Gastrocnemius medialis (tissue), 4 donors: ENCODE data around the gene PLK3. TPM values are rescaled to one million over a fixed set of nuclear protein-coding genes. Genes with fewer than 3 reads are reported as not detected.

ENCODE experiments used
- ATAC-seq, 2 donors: fragments of 150-250 bp; one replicate each; pipeline ENCODE4 v1.9.1; 2016
- DNase-seq, 2 donors: peaks; one replicate each; pipeline ENCODE4 v3.0.0-alpha.2; 2019
- H3K27ac ChIP-seq, 4 donors: fragments of 200-600 bp; sonication (generic); 1 replicate in 1 of 4; 2 replicates in 3 of 4; pipeline ENCODE4 v1.5.1; 2016 to 2018; ENCODE audit warnings: mild to moderate bottlenecking in 2 of 4, moderate library complexity in 1 of 4
- H3K27me3 ChIP-seq, 3 donors: fragments of 200-600 bp; sonication (generic) in 2 of 3; 1 replicate in 1 of 3; 2 replicates in 2 of 3; pipeline versions ENCODE4 v1.5.1 to v1.6.0; 2016 to 2019; ENCODE audit warnings: mild to moderate bottlenecking in 1 of 3, moderate library complexity in 1 of 3
- H3K36me3 ChIP-seq, 2 donors: fragments of 200-600 bp; sonication (generic) in 1 of 2; one replicate each; pipeline ENCODE4 v1.5.1; 2017 to 2018
- H3K4me1 ChIP-seq, 2 donors: fragments of 200-600 bp; sonication (generic) in 1 of 2; one replicate each; pipeline ENCODE4 v1.5.1; 2016 to 2017; ENCODE audit warnings: mild to moderate bottlenecking in 2 of 2
- H3K4me3 ChIP-seq, 4 donors: fragments of 200-600 bp; sonication (generic) in 3 of 4; 1 replicate in 1 of 4; 2 replicates in 3 of 4; pipeline ENCODE4 v1.5.1; 2016 to 2019; ENCODE audit warnings: mild to moderate bottlenecking in 2 of 4
- H3K9me3 ChIP-seq, 3 donors: fragments of 200-600 bp; sonication (generic) in 2 of 3; 1 replicate in 1 of 3; 2 replicates in 2 of 3; pipeline ENCODE4 v1.5.1; 2016 to 2019
- POLR2A ChIP-seq, 2 donors: fragments of 450-650 bp; IDR thresholded peaks; one replicate each; pipeline ENCODE4 v1.6.1; 2017; ENCODE audit warnings: antibody characterized with exemption in 2 of 2, mild to moderate bottlenecking in 2 of 2, moderate library complexity in 2 of 2
- in situ Hi-C, 4 donors: fragments of 200-750 bp; cut with MboI; loops; one replicate each; pipeline versions ENCODE4 v1.15.0 to v1.8.0; 2017; ENCODE audit warnings: low sequenced_read_pairs in 4 of 4
- intact Hi-C: fragments of 100-400 bp; cut with DNase I; formaldehyde crosslinking; loops from one replicate; pipeline ENCODE4 v1.15.1; 2023; ENCODE audit warnings: low total_unique reads
- total RNA-seq, 4 donors: library from RNA; depleted of rRNA; stranded (reverse); fragments of >200 nt; gene quantifications; one replicate each; pipeline versions ENCODE4 v1.1.0 to v1.2.3, GENCODE V29; 2016
- TF ChIP-seq, protein P1 (sequence below), 5 experiments: fragments of 450-650 bp in 3 of 5; fragments of 200-600 bp in 2 of 5; sonication (generic) in 2 of 5; IDR thresholded peaks in 4 of 5; conservative IDR thresholded peaks in 1 of 5; 1 replicate in 4 of 5; 2 replicates in 1 of 5; pipeline ENCODE4 v1.5.1; 2016 to 2019; ENCODE audit warnings: antibody characterized with exemption in 5 of 5, mild to moderate bottlenecking in 3 of 5, moderate library complexity in 3 of 5

PLK3 gene
- total RNA-seq, 4 donors from 2014 or later, result 1.6 to 4.3 (median 3.6) TPM

DNA sequence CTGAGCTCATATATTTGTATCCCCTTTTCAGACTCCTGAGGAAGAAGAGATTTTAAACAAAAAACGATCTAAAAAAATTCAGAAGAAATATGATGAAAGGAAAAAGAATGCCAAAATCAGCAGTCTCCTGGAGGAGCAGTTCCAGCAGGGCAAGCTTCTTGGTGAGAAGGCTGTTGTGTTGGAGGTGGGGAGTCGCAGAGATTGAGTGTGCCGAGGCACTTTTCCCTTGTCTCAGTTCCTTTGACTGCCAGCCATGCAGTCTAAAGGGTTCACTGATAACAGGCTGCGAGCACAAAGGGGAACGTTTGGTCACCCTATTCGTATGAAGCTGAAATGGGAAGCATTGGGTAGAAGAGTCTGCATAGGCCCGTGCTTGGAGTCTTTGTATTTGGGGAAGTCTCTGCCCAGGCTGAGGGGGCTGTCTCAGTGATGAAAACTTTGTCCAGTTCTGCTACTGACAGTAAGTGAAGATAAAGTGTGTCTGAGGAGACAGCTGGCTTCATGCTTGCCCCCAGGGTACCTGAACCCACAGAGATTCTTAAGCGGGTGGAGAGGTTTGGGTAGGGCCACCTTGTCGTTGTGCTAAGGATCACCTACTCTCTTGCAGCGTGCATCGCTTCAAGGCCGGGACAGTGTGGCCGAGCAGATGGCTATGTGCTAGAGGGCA lies 22.1 kb upstream of the PLK3 start:
- H3K27me3 ChIP-seq, result no peaks in the 10 kb centered on the region
- H3K9me3 ChIP-seq, result no peaks in the 10 kb centered on the region
- no peak for TF ChIP-seq POLR2A (IDR thresholded peaks at IDR 0.05)
- TF ChIP-seq, protein P1, sequence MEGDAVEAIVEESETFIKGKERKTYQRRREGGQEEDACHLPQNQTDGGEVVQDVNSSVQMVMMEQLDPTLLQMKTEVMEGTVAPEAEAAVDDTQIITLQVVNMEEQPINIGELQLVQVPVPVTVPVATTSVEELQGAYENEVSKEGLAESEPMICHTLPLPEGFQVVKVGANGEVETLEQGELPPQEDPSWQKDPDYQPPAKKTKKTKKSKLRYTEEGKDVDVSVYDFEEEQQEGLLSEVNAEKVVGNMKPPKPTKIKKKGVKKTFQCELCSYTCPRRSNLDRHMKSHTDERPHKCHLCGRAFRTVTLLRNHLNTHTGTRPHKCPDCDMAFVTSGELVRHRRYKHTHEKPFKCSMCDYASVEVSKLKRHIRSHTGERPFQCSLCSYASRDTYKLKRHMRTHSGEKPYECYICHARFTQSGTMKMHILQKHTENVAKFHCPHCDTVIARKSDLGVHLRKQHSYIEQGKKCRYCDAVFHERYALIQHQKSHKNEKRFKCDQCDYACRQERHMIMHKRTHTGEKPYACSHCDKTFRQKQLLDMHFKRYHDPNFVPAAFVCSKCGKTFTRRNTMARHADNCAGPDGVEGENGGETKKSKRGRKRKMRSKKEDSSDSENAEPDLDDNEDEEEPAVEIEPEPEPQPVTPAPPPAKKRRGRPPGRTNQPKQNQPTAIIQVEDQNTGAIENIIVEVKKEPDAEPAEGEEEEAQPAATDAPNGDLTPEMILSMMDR (IDR thresholded peaks at IDR 0.05 in 4 of 5, conservative IDR thresholded peaks at IDR 0.05 in 1 of 5), result no peak
- peaks cover 9 to 12% of the 10 kb centered on the region in 2 donors for H3K4me1 ChIP-seq
- intact Hi-C loops (loop anchor here (5.0 kb wide), 2 partner anchors 524 to 826 kb away; no protein-coding TSS in a partner anchor), in situ Hi-C loops (loop anchor here in 1 of 4 donors (25.0 kb wide), 2 partner anchors 209 to 734 kb away; partner anchors contain the start of genes CCDC163, EIF2B3, MMACHC and PRDX1)
- ATAC-seq (no peak), DNase-seq (no peak)
- peak overlapping the region in 1 of 4 donors; percentile 91 for H3K27ac ChIP-seq
- H3K36me3 ChIP-seq, result peaks cover 0 to 41% of the 10 kb centered on the region in 2 donors
- H3K4me3 ChIP-seq, result no peak overlapping the region

DNA sequence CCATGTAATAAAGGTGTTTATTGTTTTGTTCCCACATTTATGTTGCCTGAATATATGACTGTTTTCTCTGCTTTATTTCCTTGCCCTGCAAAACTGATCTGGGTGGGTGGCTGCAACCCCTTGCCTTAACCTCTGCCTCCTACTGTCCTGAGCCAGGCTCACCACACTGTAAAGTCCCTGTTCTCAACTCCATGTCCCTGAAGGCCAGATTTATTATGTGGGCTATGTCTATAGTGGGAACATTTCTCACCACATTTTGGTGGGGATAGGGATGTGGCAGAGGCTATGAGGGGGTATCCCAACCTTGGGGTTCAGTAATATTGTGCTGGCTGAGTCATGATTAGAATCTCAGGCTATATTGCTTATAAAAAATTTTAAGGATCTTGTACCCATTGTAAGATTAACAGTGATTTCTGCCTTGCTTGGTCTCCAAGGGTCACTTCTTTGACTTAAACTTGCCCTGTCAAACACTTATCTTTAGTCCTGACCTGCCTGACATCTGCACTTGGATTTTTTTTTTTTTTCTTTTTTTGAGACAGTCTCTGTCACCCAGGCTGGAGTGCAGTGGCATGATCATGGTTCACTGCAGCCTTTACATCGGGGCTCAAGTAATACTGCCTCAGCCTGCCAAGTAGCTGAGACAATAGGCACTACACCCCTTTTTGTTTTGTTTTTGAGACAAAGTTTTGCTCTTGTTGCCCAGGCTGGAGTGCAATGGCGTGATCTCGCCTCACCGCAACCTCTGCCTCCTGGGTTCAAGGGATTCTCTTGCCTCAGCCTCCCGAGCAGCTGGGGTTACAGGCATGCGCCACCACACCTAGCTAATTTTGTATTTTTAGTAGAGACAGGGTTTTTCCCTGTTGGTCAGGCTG lies 21.2 kb upstream of the PLK3 start:
- H3K36me3 ChIP-seq, result peaks cover 0 to 41% of the 10 kb centered on the region in 2 donors
- in situ Hi-C loops, result loop anchor here in 1 of 4 donors (25.0 kb wide), 2 partner anchors 208 to 733 kb away; partner anchors contain the start of genes CCDC163, EIF2B3, MMACHC and PRDX1

DNA sequence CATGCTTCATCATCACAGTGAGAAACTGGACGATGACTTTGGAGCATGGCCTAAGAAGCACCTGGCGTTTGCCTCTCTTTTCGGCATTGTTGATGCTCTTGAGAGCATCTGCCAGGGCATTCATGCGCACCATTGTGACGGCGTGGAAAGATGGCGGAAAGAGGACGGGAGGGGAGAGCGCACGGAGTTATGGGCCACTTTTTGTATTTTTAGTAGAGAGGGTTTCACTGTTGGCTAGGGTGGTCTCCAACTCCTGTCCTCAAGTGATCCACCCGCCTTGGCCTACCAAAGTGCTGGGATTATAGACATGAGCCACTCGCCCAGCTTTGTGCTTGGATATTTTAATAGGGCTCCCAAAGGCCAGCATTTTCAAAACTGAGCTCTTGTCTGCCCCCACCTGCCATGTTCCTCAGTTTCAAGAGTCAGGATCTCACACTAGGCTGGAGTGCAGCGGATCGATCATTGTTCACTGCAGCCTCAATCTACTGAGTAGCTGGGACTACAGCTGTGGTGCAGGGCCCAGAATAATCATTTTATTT lies 19.5 kb upstream of the PLK3 start:
- H3K4me1 ChIP-seq, result peaks cover 22 to 27% of the 10 kb centered on the region in 2 donors
- ATAC-seq (no peak), DNase-seq (no peak)
- in situ Hi-C loops, result loop anchor here in 2 of 4 donors (10.0 to 25.0 kb wide), 3 partner anchors 54 to 732 kb away; partner anchors contain the start of genes CCDC163 (in 1 of the 2), EIF2B3 (in 1 of the 2), MMACHC (in 1 of the 2) and PRDX1 (in 1 of the 2)
- H3K4me3 ChIP-seq, result no peak overlapping the region
- H3K27me3 ChIP-seq, result no peaks in the 10 kb centered on the region
- H3K9me3 ChIP-seq, result no peaks in the 10 kb centered on the region
- no peak for TF ChIP-seq POLR2A (IDR thresholded peaks at IDR 0.05)
- TF ChIP-seq, protein P1 (IDR thresholded peaks at IDR 0.05 in 4 of 5, conservative IDR thresholded peaks at IDR 0.05 in 1 of 5), result no peak
- H3K36me3 ChIP-seq, result peaks cover 0 to 41% of the 10 kb centered on the region in 2 donors
- H3K27ac ChIP-seq, result no peak overlapping the region
- intact Hi-C loops, result no loop called here

More for the DNA sequence above, 21.2 kb upstream of the PLK3 start:
- TF ChIP-seq, protein P1 (IDR thresholded peaks at IDR 0.05 in 4 of 5, conservative IDR thresholded peaks at IDR 0.05 in 1 of 5), result no peak
- TF ChIP-seq POLR2A (IDR thresholded peaks at IDR 0.05), result no peak
- no peaks in the 10 kb centered on the region for H3K9me3 ChIP-seq
- peaks cover 14% of the 10 kb centered on the region in 2 donors for H3K4me1 ChIP-seq
- H3K27me3 ChIP-seq, result no peaks in the 10 kb centered on the region
- intact Hi-C loops, result loop anchor here (5.0 kb wide), 2 partner anchors 523 to 827 kb away; no protein-coding TSS in a partner anchor
- peak overlapping the region in 1 of 4 donors; percentile 9 for H3K27ac ChIP-seq
- no peak overlapping the region for H3K4me3 ChIP-seq
- ATAC-seq (no peak), DNase-seq (no peak)

DNA sequence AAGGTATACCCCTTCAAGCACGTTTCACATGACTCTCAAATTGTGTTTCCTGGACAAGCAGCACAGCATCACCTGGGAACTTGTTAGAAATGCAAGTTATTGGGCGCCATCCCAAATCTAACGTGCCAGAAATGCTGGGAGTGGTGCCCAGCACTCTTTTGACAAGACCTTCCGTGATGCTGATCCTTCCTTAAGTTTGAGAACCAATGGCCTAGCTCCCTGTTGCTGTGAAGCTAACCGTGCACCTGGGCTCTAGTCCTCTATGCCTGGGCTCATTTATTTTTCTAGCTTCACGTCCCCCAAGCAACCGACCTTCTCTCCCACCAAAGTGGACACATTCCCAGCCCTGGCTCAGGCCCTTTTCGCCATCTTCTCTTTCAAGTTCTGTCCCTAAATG lies 16.5 kb upstream of the PLK3 start:
- DNase-seq (no peak), ATAC-seq (no peak)
- H3K4me1 ChIP-seq, result peaks cover 19 to 28% of the 10 kb centered on the region in 2 donors
- TF ChIP-seq POLR2A (IDR thresholded peaks at IDR 0.05), result no peak
- TF ChIP-seq, protein P1 (IDR thresholded peaks at IDR 0.05 in 4 of 5, conservative IDR thresholded peaks at IDR 0.05 in 1 of 5), result no peak
- in situ Hi-C loops (loop anchor here in 2 of 4 donors (10.0 to 25.0 kb wide), 3 partner anchors 51 to 729 kb away; partner anchors contain the start of genes CCDC163 (in 1 of the 2), EIF2B3 (in 1 of the 2), MMACHC (in 1 of the 2) and PRDX1 (in 1 of the 2)), intact Hi-C loops (no loop called here)
- H3K9me3 ChIP-seq, result no peaks in the 10 kb centered on the region
- H3K27me3 ChIP-seq, result no peaks in the 10 kb centered on the region
- H3K4me3 ChIP-seq, result peak overlapping the region; percentile 48 to 63 (median 56)
- peaks cover 0 to 18% of the 10 kb centered on the region in 2 donors for H3K36me3 ChIP-seq
- peak overlapping the region in 1 of 4 donors; percentile 12 for H3K27ac ChIP-seq
